ENCODE measurements around the gene PCDHGA1.

Gene PCDHGA1

DNA sequence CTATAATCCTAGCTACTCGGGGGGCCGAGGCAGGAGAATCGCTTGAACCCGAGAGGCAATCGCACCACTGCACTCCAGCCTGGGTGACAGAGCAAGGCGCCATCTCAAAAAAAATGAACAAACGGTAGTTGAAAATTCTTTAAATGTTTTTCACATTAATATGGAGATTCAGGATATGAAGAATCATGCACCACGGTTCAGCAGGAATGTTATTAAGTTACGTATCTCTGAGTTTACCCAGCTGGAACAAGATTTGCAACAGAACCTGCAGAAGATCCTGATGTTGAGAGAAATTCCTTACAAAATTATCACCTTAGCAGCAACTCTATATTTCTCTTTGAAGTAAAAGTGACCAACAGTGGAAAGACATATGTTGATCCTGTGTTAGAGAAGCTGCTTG, 110.0 kb downstream of the PCDHGA1 start:
- H3K36me3 ChIP-seq (ENCODE audit: low read length): no peaks in the 10 kb centered on the region
- no peaks in the 10 kb centered on the region for H4K20me1 ChIP-seq (ENCODE audit: low read depth, low read length)
- TF ChIP-seq EZH2phosphoT487 (conservative IDR thresholded peaks at IDR 0.05; ENCODE audit: low read length): no peak
- no peak for TF ChIP-seq CTCF (IDR thresholded peaks at IDR 0.05; ENCODE audit: insufficient read depth, low read length, poor library complexity, severe bottlenecking)
- no peaks in the 10 kb centered on the region for H3F3A ChIP-seq (ENCODE audit: insufficient read depth)
- H3K9me3 ChIP-seq (ENCODE audit: insufficient read depth, low read length): no peaks in the 10 kb centered on the region
- H3K9ac ChIP-seq (ENCODE audit: low read length): no peak overlapping the region
- no peaks in the 10 kb centered on the region for H3K79me2 ChIP-seq (ENCODE audit: insufficient read depth, low read length)
- no peak overlapping the region for H3K27ac ChIP-seq (ENCODE audit: low read depth, low read length)
- H2AFZ ChIP-seq (ENCODE audit: low read depth, low read length, severe bottlenecking): no peak overlapping the region
- no peaks in the 10 kb centered on the region for H3K9me2 ChIP-seq (replicated peaks; ENCODE audit: insufficient read depth, low read length)
- H3K4me3 ChIP-seq (ENCODE audit: insufficient read depth, low read length, poor library complexity, severe bottlenecking): no peak overlapping the region
- no peaks in the 10 kb centered on the region for H3K27me3 ChIP-seq (ENCODE audit: low read length)
- no peak overlapping the region for H3K4me2 ChIP-seq (ENCODE audit: low read depth, low read length, poor library complexity, severe bottlenecking)

DNA sequence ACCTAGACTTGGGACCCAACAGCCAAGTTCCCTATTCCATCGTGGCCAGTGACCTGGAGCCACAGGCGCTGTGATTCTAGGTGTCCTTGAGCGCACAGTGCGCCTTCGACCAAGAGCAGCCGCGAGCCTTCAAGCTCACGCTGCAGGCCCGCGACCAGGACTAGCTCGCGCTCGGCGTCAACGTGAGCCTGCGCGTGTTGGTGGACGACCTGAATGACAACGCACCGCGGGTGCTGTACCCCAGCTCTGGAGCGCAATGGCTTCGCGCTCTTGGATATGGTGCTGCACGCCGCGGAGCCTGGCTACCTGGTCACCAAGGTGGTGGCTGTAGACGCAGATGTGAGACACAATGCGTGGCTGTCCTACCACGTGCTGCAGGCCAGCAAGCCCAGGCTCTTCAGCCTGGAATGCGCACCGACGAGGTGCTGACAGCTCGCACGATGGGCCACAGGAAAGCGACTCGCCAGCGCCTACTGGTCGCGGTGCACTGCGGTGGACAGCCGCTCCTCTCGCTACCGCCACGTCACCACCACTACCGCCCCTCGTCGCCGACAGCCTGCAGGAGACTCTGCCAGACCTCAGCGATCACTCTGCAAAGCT, 111.4 kb downstream of the PCDHGA1 start:
- H3K4me3 ChIP-seq (ENCODE audit: insufficient read depth, low read length, poor library complexity, severe bottlenecking): no peak overlapping the region
- TF ChIP-seq EZH2phosphoT487 (conservative IDR thresholded peaks at IDR 0.05; ENCODE audit: low read length) (no peak), CTCF (IDR thresholded peaks at IDR 0.05; ENCODE audit: insufficient read depth, low read length, poor library complexity, severe bottlenecking) (no peak)
- no peaks in the 10 kb centered on the region for H3K27me3 ChIP-seq (ENCODE audit: low read length)
- no peaks in the 10 kb centered on the region for H3K36me3 ChIP-seq (ENCODE audit: low read length)
- H2AFZ ChIP-seq (ENCODE audit: low read depth, low read length, severe bottlenecking): no peak overlapping the region
- H4K20me1 ChIP-seq (ENCODE audit: low read depth, low read length): no peaks in the 10 kb centered on the region
- no peaks in the 10 kb centered on the region for H3K9me2 ChIP-seq (replicated peaks; ENCODE audit: insufficient read depth, low read length)
- H3K4me2 ChIP-seq (ENCODE audit: low read depth, low read length, poor library complexity, severe bottlenecking): no peak overlapping the region
- no peak overlapping the region for H3K27ac ChIP-seq (ENCODE audit: low read depth, low read length)
- no peaks in the 10 kb centered on the region for H3F3A ChIP-seq (ENCODE audit: insufficient read depth)
- H3K9me3 ChIP-seq (ENCODE audit: insufficient read depth, low read length): no peaks in the 10 kb centered on the region
- H3K79me2 ChIP-seq (ENCODE audit: insufficient read depth, low read length): no peaks in the 10 kb centered on the region
- H3K9ac ChIP-seq (ENCODE audit: low read length): no peak overlapping the region

DNA sequence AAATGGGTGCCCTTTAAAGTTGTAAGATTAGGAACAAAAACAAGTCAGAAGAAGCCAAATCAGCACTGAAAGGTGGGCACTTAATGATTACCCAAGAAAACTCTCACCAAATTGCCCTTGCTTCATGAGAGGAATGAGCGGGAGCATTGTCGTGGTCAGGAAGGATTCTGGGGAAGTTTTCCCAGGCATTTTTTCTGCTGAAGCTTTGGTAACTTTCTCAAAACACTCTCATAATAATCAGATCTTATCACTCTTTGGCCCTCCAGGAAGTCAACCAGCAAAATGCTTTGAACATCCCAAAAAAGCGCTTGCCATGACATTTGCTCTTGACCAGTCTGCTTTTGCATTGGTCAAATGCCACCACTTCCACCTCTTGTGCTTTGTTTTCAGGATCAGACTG, 135.0 kb downstream of the PCDHGA1 start:
- TF ChIP-seq EZH2phosphoT487 (conservative IDR thresholded peaks at IDR 0.05; ENCODE audit: low read length) (no peak), CTCF (IDR thresholded peaks at IDR 0.05; ENCODE audit: insufficient read depth, low read length, poor library complexity, severe bottlenecking) (no peak)
- no peak overlapping the region for H3K9ac ChIP-seq (ENCODE audit: low read length)
- no peaks in the 10 kb centered on the region for H3K27me3 ChIP-seq (ENCODE audit: low read length)
- H3K9me3 ChIP-seq (ENCODE audit: insufficient read depth, low read length): no peaks in the 10 kb centered on the region
- H3K9me2 ChIP-seq (replicated peaks; ENCODE audit: insufficient read depth, low read length): no peaks in the 10 kb centered on the region
- no peak overlapping the region for H3K4me3 ChIP-seq (ENCODE audit: insufficient read depth, low read length, poor library complexity, severe bottlenecking)
- H3K27ac ChIP-seq (ENCODE audit: low read depth, low read length): no peak overlapping the region
- no peaks in the 10 kb centered on the region for H4K20me1 ChIP-seq (ENCODE audit: low read depth, low read length)
- H3K79me2 ChIP-seq (ENCODE audit: insufficient read depth, low read length): no peaks in the 10 kb centered on the region
- no peak overlapping the region for H2AFZ ChIP-seq (ENCODE audit: low read depth, low read length, severe bottlenecking)
- no peaks in the 10 kb centered on the region for H3F3A ChIP-seq (ENCODE audit: insufficient read depth)
- H3K4me2 ChIP-seq (ENCODE audit: low read depth, low read length, poor library complexity, severe bottlenecking): no peak overlapping the region
- no peaks in the 10 kb centered on the region for H3K36me3 ChIP-seq (ENCODE audit: low read length)

Data from SU-DHL-6 (cell line).